HEK293 (cell line): ENCODE data around the gene RNPS1.
A peak's percentile ranks its signal among the peaks of the same experiment; 100 is the strongest.

Source experiments
- CTCF ChIA-PET: fragments of 350-600 bp; formaldehyde crosslinking; extraction: SDS; loops from one replicate; lab custom pipeline; 2021; ENCODE audit warnings: antibody characterized with exemption; lab: Yijun Ruan, JAX
- POLR2A ChIA-PET: fragments of 300-600 bp; formaldehyde crosslinking; extraction: SDS; loops from one replicate; lab custom pipeline; 2020; ENCODE audit warnings: antibody characterized with exemption, inconsistent platforms; lab: Yijun Ruan, JAX
- H3K27ac ChIP-seq: fragments of 200-500 bp; sonication (Bioruptor generic); 2 replicates; pipeline ENCODE4 v1.5.1; 2014; ENCODE audit warnings: low read depth, low read length, control low read depth, inconsistent platforms; ENCODE audit errors: extremely low read depth
- H3K36me3 ChIP-seq, 2 experiments: fragments of 200-500 bp in 1 of 2; sonication (Bioruptor generic) in 1 of 2; 1 replicate in 1 of 2; 2 replicates in 1 of 2; pipeline ENCODE4 v1.5.1; 2014 to 2017; ENCODE audit warnings: inconsistent platforms in 2 of 2, low read length in 2 of 2; ENCODE audit not compliant: control insufficient read depth in 2 of 2, insufficient read depth in 1 of 2
- H3K4me1 ChIP-seq: fragments of 200-500 bp; sonication (Bioruptor generic); 2 replicates; pipeline ENCODE4 v1.5.1; 2014; ENCODE audit warnings: mild to moderate bottlenecking, low read length, inconsistent platforms; ENCODE audit not compliant: control insufficient read depth, insufficient read depth
- H3K4me3 ChIP-seq: 2 replicates; pipeline ENCODE4 v1.5.1; 2011; ENCODE audit warnings: low read depth, mild to moderate bottlenecking, control low read depth, low read length, moderate library complexity
- H3K9me3 ChIP-seq: fragments of 200-500 bp; sonication (Bioruptor generic); 2 replicates; pipeline ENCODE4 v1.5.1; 2014; ENCODE audit warnings: low read depth, low read length, inconsistent platforms; ENCODE audit not compliant: control insufficient read depth, insufficient read depth
- HIC1 ChIP-seq: fragments of 450-650 bp; formaldehyde crosslinking; IDR thresholded peaks from 2 replicates; pipeline ENCODE4 v1.5.1; 2016; ENCODE audit warnings: missing biosample characterization, missing genetic modification characterization
- SCRT2 ChIP-seq: fragments of 450-650 bp; formaldehyde crosslinking; IDR thresholded peaks from 2 replicates; pipeline ENCODE4 v1.5.1; 2016; ENCODE audit warnings: missing biosample characterization, missing genetic modification characterization
- SETDB1 ChIP-seq: IDR thresholded peaks from one replicate; pipeline ENCODE4 v1.6.1; 2017; ENCODE audit warnings: mild to moderate bottlenecking, low read length, moderate library complexity, mixed read lengths; ENCODE audit not compliant: insufficient read length
- TCF7L2 ChIP-seq: IDR thresholded peaks from 2 replicates; pipeline ENCODE4 v1.6.1; 2011; ENCODE audit warnings: low read depth, mild to moderate bottlenecking, inconsistent platforms, low read length, moderate library complexity, borderline replicate concordance
- ZFP41 ChIP-seq: fragments of 450-650 bp; formaldehyde crosslinking; IDR thresholded peaks from 2 replicates; pipeline ENCODE4 v1.5.1; 2016; ENCODE audit warnings: missing biosample characterization, missing genetic modification characterization, borderline replicate concordance
- ZNF155 ChIP-seq: fragments of 450-650 bp; formaldehyde crosslinking; IDR thresholded peaks from 2 replicates; pipeline ENCODE4 v1.5.1; 2016; ENCODE audit warnings: missing biosample characterization, missing genetic modification characterization
- ZNF169 ChIP-seq: fragments of 450-650 bp; formaldehyde crosslinking; IDR thresholded peaks from 2 replicates; pipeline ENCODE4 v1.5.1; 2016; ENCODE audit warnings: missing biosample characterization, missing genetic modification characterization
- ZNF214 ChIP-seq: fragments of 450-650 bp; formaldehyde crosslinking; IDR thresholded peaks from 2 replicates; pipeline ENCODE4 v1.5.1; 2017; ENCODE audit warnings: missing biosample characterization, mild to moderate bottlenecking, missing genetic modification characterization, borderline replicate concordance
- ZNF280D ChIP-seq: fragments of 450-650 bp; formaldehyde crosslinking; IDR thresholded peaks from 2 replicates; pipeline ENCODE4 v1.5.1; 2016; ENCODE audit warnings: missing biosample characterization, missing genetic modification characterization
- ZNF341 ChIP-seq: fragments of 450-650 bp; formaldehyde crosslinking; IDR thresholded peaks from 2 replicates; pipeline ENCODE4; 2016; ENCODE audit warnings: low read depth, missing biosample characterization, missing genetic modification characterization
- ZNF366 ChIP-seq: fragments of 450-650 bp; formaldehyde crosslinking; conservative IDR thresholded peaks from 2 replicates; pipeline ENCODE4 v1.5.1; 2016; ENCODE audit warnings: missing biosample characterization, missing genetic modification characterization
- ZNF37A ChIP-seq: fragments of 450-650 bp; IDR thresholded peaks from 2 replicates; pipeline ENCODE4 v1.5.1; 2018; ENCODE audit warnings: missing biosample characterization, missing genetic modification characterization
- ZNF394 ChIP-seq: fragments of 450-650 bp; formaldehyde crosslinking; IDR thresholded peaks from 2 replicates; pipeline ENCODE4 v1.5.1; 2016; ENCODE audit warnings: missing biosample characterization, missing genetic modification characterization, mild to moderate bottlenecking, moderate library complexity, borderline replicate concordance
- ZNF433 ChIP-seq: fragments of 450-650 bp; formaldehyde crosslinking; IDR thresholded peaks from 2 replicates; pipeline ENCODE4 v1.5.1; 2016; ENCODE audit warnings: missing biosample characterization, missing genetic modification characterization, low read depth
- ZNF449 ChIP-seq: fragments of 450-650 bp; formaldehyde crosslinking; IDR thresholded peaks from 2 replicates; pipeline ENCODE4 v1.5.1; 2017; ENCODE audit warnings: missing biosample characterization, mild to moderate bottlenecking, missing genetic modification characterization, moderate library complexity
- ZNF501 ChIP-seq: fragments of 450-650 bp; formaldehyde crosslinking; IDR thresholded peaks from 2 replicates; pipeline ENCODE4 v1.5.1; 2016; ENCODE audit warnings: missing biosample characterization, missing genetic modification characterization
- ZNF549 ChIP-seq: fragments of 450-650 bp; IDR thresholded peaks from 2 replicates; pipeline ENCODE4 v1.5.1; 2018; ENCODE audit warnings: missing biosample characterization, missing genetic modification characterization, mild to moderate bottlenecking, inconsistent platforms, moderate library complexity
- ZNF560 ChIP-seq: fragments of 450-650 bp; formaldehyde crosslinking; IDR thresholded peaks from 2 replicates; pipeline ENCODE4 v1.5.1; 2017; ENCODE audit warnings: missing biosample characterization, missing genetic modification characterization, borderline replicate concordance
- ZNF585B ChIP-seq: fragments of 450-650 bp; formaldehyde crosslinking; IDR thresholded peaks from 2 replicates; pipeline ENCODE4 v1.5.1; 2016; ENCODE audit warnings: missing biosample characterization, missing genetic modification characterization
- ZNF654 ChIP-seq: fragments of 450-650 bp; formaldehyde crosslinking; IDR thresholded peaks from 2 replicates; pipeline ENCODE4 v1.5.1; 2016; ENCODE audit warnings: low read depth, missing biosample characterization, missing genetic modification characterization
- ZNF701 ChIP-seq: fragments of 450-650 bp; formaldehyde crosslinking; IDR thresholded peaks from 2 replicates; pipeline ENCODE4 v1.5.1; 2016; ENCODE audit warnings: missing biosample characterization, missing genetic modification characterization
- ZNF747 ChIP-seq: fragments of 450-650 bp; formaldehyde crosslinking; IDR thresholded peaks from 2 replicates; pipeline ENCODE4 v1.5.1; 2016; ENCODE audit warnings: missing biosample characterization, missing genetic modification characterization
- ZNF776 ChIP-seq: fragments of 450-650 bp; formaldehyde crosslinking; IDR thresholded peaks from 2 replicates; pipeline ENCODE4 v1.5.0; 2017; ENCODE audit warnings: missing biosample characterization, missing genetic modification characterization, borderline replicate concordance
- ZNF777 ChIP-seq: fragments of 450-650 bp; formaldehyde crosslinking; IDR thresholded peaks from 2 replicates; pipeline ENCODE4 v1.5.1; 2017; ENCODE audit warnings: missing biosample characterization, missing genetic modification characterization, borderline replicate concordance
- ZNF791 ChIP-seq: fragments of 450-650 bp; formaldehyde crosslinking; IDR thresholded peaks from 2 replicates; pipeline ENCODE4 v1.5.1; 2016; ENCODE audit warnings: missing biosample characterization, missing genetic modification characterization
- ZNF830 ChIP-seq: fragments of 450-650 bp; IDR thresholded peaks from 2 replicates; pipeline ENCODE4 v1.5.0; 2018; ENCODE audit warnings: missing biosample characterization, missing genetic modification characterization, low read depth, mild to moderate bottlenecking, moderate library complexity
- ZSCAN16 ChIP-seq: fragments of 450-650 bp; formaldehyde crosslinking; IDR thresholded peaks from 2 replicates; pipeline ENCODE4 v1.5.1; 2016; ENCODE audit warnings: missing biosample characterization, missing genetic modification characterization
- ZSCAN23 ChIP-seq: fragments of 450-650 bp; formaldehyde crosslinking; IDR thresholded peaks from 2 replicates; pipeline ENCODE4 v1.5.1; 2016; ENCODE audit warnings: missing biosample characterization, missing genetic modification characterization
- ZXDB ChIP-seq: fragments of 450-650 bp; formaldehyde crosslinking; IDR thresholded peaks from 2 replicates; pipeline ENCODE4 v1.5.1; 2016; ENCODE audit warnings: missing biosample characterization, missing genetic modification characterization

RNPS1 gene

DNA sequence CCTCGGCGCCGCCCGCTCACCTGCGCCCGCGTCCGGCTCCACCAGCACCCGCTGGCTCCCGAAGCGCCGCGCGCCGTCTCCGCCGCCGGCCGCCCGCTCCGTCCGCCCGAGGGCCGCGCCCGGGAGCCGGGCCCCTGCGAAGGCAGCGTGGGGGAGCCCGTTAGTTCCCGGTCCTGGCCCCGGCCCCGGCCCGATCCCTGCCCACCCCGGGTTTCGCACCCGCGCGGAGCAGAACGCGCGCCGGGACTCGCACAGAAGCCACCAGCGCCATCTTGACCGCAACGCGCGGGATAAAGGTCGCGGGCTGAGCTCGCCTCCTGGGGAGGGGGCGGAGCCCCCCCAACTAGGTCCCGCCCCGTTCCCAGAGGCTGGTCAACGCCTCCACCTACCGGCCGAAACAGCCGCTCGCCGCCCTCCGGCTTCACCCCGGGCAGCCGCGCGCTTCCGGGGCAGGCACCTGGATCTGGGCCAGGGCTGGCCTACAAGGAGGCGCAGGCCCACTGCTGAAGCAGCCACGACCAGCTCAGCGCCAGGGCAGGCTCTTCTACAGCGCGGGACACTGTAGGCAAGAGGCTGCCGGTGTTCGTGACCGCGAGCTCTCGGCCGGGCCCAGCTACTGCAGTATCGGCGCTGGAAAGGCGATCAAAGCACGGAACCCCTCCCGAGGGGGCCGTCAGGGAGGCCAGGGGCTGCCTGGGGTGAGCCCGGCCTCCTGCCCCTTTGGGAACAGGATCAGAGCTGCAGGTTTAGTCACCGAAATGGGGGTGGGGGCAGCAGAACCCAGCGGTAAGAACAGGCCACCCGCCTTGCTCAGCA is 16.4 kb downstream of the RNPS1 start, which contains the start of gene ECI1 (continued):
- TF ChIP-seq ZNF830 (tag by site-specific recombination), result no peak
- TF ChIP-seq ZNF791 (tag by site-specific recombination), result no peak

DNA sequence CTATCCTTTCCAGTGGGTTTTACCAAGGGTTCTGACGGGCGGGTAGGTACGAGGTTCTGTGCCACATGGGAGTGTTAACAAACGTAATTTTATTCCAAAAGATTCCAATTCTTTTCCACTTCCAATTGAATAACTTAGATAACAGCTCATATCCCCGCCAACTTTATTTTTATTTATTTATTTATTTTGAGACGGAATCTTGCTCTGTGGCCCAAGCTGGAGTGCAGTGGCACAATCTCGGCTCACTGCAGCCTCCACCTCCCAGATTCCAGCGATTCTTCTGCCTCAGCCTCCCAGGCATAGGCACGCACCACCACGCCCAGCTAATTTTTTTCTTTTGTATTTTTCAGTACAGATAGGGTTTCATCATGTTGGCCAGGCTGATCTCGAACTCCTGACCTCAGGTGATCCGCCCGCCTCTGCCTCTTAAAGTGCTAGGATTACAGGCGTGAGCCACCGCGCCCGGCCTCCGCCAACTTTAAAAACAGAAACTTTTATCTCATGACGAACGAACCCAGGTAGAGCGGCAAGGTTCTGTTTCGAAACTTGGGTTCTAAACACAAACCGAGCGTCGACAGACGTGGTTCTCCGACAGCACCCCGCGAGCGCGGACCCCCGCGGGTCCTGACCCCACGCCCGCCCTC is 17.2 kb downstream of the RNPS1 start:
- H3K4me1 ChIP-seq, result peaks cover 7% of the 10 kb centered on the region
- peak overlapping the region; percentile 78 for H3K4me3 ChIP-seq
- peak overlapping the region; percentile 91 for H3K27ac ChIP-seq
- H3K9me3 ChIP-seq, result no peaks in the 10 kb centered on the region
- peaks cover 36 to 56% of the 10 kb centered on the region in 2 experiments for H3K36me3 ChIP-seq
- ChIA-PET CTCF (interaction anchor here (0.6 to 1.9 kb wide), 7 partner anchors 10 to 218 kb away, joined by 3 to 14 read pairs (median 3); partner anchors contain the start of gene TRAF7), POLR2A (interaction anchor here (0.6 to 3.7 kb wide), 26 partner anchors 9 to 286 kb away, joined by 3 to 48 read pairs (median 8); partner anchors contain the start of genes AMDHD2, CCNF, DNASE1L2 and E4F1)
- TF ChIP-seq ZNF776 (tag by site-specific recombination) (no peak), ZNF701 (tag by site-specific recombination) (no peak), ZNF560 (tag by site-specific recombination) (no peak), ZNF341 (tag by site-specific recombination) (no peak), ZXDB (tag by site-specific recombination) (0 out of 2 replicates have a peak, but pooled peaks have one; percentile 17), ZNF549 (tag by site-specific recombination) (no peak), ZNF280D (tag by site-specific recombination) (no peak), ZNF394 (peak; percentile 24; the same call in 1 of the 2 replicates), ZNF366 (tag by site-specific recombination) (no peak), HIC1 (no peak), ZNF155 (tag by site-specific recombination) (no peak), SCRT2 (tag by site-specific recombination) (no peak), ZNF747 (tag by site-specific recombination) (no peak), ZNF654 (tag by site-specific recombination) (no peak), ZNF449 (tag by site-specific recombination) (no peak), ZNF433 (tag by site-specific recombination) (no peak), ZFP41 (tag by site-specific recombination) (no peak), SETDB1 (no peak), TCF7L2 (no peak), ZNF214 (tag by site-specific recombination) (no peak), ZNF777 (tag by site-specific recombination) (no peak), ZNF501 (tag by site-specific recombination) (no peak), ZNF37A (tag by site-specific recombination) (no peak), ZSCAN23 (tag by site-specific recombination) (no peak), ZNF585B (tag by site-specific recombination) (no peak), ZSCAN16 (no peak), ZNF169 (tag by site-specific recombination) (no peak)
